ENCODE measurements around the gene IREB2. TPM values are rescaled to one million over a fixed set of nuclear protein-coding genes. Genes with fewer than 3 reads are reported as not detected.

The IREB2 gene
- total and polyA plus RNA-seq, 2 of the 13 experiments (the other 11 are each of a cell fraction or from before 2014, with no cell fraction given): 24.2 to 30.4 TPM

GRCh38 chr15:78420766-78421165 is 17.2 kb upstream of the IREB2 start (continued):
- no peak for TF ChIP-seq PAX8 (CRISPR knock-in tag; IDR thresholded peaks at IDR 0.05; ENCODE audit: borderline replicate concordance)
- no peak for TF ChIP-seq HOXA5 (CRISPR knock-in tag; IDR thresholded peaks at IDR 0.05)
- TF ChIP-seq ZNF7 (CRISPR knock-in tag; IDR thresholded peaks at IDR 0.05): no peak
- no peak for TF ChIP-seq ZMAT5 (CRISPR knock-in tag; IDR thresholded peaks at IDR 0.05; ENCODE audit: borderline replicate concordance, low read depth)

- BruUV-seq (replicated peaks): no TSS peak
- Histone ChIP-seq H3K27me3 (ENCODE audit: control insufficient read depth in 1 of 2, insufficient read depth in 2 of 2, low read length in 2 of 2) (no peaks in the 10 kb centered on the region), H3K4me3 (replicated peaks in 1 of 3; ENCODE audit: insufficient read depth in 1 of 3, low read depth in 2 of 3, low read length in 3 of 3) (no peak overlapping the region), H2AFZ (ENCODE audit: low read length) (no peak overlapping the region), H3K9ac (ENCODE audit: insufficient read depth, low read depth, low read length) (no peak overlapping the region), H3K36me3 (replicated peaks in 1 of 2; ENCODE audit: control insufficient read depth in 1 of 2, insufficient read depth in 2 of 2, low read length in 2 of 2) (no peaks in the 10 kb centered on the region; a peak in 1 of 5 replicates), H3K79me2 (ENCODE audit: insufficient read depth, low read length) (no peaks in the 10 kb centered on the region), H3K9me3 (ENCODE audit: low read length) (no peaks in the 10 kb centered on the region), H3K27ac (ENCODE audit: extremely low read length, insufficient read depth, low read length) (no peak overlapping the region), H4K20me1 (ENCODE audit: insufficient read depth, low read length) (no peaks in the 10 kb centered on the region), H3K4me1 (ENCODE audit: insufficient read depth, low read length) (peaks cover 55% of the 10 kb centered on the region), H3K4me2 (ENCODE audit: low read depth, low read length) (no peak overlapping the region)
- ChIA-PET CTCF (ENCODE audit: low intra/inter-chr PET ratio, low total read pairs) (interaction anchor here (3.1 kb wide), 1 partner anchor 113 kb away, joined by 47 read pairs; no protein-coding TSS in a partner anchor), POLR2A (interaction anchor here (1.1 to 1.8 kb wide), 4 partner anchors 16 to 122 kb away, joined by 3 to 6 read pairs (median 4); partner anchors contain the start of genes IREB2, PSMA4 and SKIC8)
- FAIRE-seq (no peak), DNase-seq (ENCODE audit: low spot score) (no peak), ATAC-seq (peak; percentile 40; the same call in 2 of the 3 replicates)
- intact Hi-C loops (cut with micrococcal nuclease; ENCODE audit: unreplicated experiment): no loop called here
- no peak for TF ChIP-seq ZNF775 (CRISPR knock-in tag; IDR thresholded peaks at IDR 0.05; ENCODE audit: borderline replicate concordance)
- no peak for TF ChIP-seq KDM5B (CRISPR knock-in tag; IDR thresholded peaks at IDR 0.05; ENCODE audit: borderline replicate concordance)
- no peak for TF ChIP-seq FOXP4 (CRISPR knock-in tag; IDR thresholded peaks at IDR 0.05)
- in situ Hi-C loops (cut with HindIII; ENCODE audit: extremely low pct_ligation_motif_present, low pct_unique_long_range_greater_than_20kb): loop anchor here (5.0 kb wide), 1 partner anchor 109 kb away; no protein-coding TSS in a partner anchor
- 63% methylated on average over 7 of the region's 7 CpGs for WGBS (ENCODE audit: low lambda C conversion rate)
These were observed 16.6 kb upstream of the IREB2 start for GRCh38 chr15:78421238-78421965.

Measured in HepG2 (cell line).